ENCODE data around the gene C16orf95. TPM values are rescaled to one million over a fixed set of nuclear protein-coding genes. Genes with fewer than 3 reads are reported as not detected.
A peak's percentile ranks its signal among the peaks of the same experiment; 100 is the strongest.

The C16orf95 gene
- total RNA-seq, 1 experiment from 2014 or later: 22.8 TPM

- peak; percentile 54 for DNase-seq (ENCODE audit: low spot score)
Observed at GRCh38 chr16:87332150-87332549, 15.0 kb upstream of the C16orf95 start.

DNA sequence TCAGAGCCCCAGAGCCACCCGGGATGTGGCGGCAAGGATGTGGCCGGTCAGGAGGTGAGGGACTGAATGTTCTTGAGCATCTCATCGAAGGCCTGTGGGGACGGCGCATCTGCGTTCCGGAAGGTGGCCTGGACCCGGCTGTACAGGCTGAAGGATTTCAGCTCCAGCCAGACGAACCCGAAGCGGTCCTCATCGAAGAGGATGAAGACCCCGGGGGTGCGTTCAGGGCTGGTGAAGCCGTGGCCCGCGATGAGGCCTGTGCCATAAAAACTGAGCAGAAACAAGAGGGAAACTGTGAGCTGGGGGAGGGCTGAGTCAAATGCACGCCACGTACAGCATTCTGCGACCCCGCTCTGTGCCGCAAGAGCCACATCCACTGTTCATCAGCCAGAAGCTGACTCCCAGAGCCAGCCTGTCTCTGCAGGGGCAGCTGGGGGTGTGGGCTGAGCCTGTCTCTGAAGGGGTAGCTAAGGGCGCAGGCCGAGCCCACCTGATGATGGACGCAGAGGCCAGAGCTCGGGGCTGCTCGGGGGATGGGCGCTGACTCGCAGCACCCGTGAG lies 14.1 kb upstream of the C16orf95 start:
- DNase-seq (ENCODE audit: low spot score): no peak

DNA sequence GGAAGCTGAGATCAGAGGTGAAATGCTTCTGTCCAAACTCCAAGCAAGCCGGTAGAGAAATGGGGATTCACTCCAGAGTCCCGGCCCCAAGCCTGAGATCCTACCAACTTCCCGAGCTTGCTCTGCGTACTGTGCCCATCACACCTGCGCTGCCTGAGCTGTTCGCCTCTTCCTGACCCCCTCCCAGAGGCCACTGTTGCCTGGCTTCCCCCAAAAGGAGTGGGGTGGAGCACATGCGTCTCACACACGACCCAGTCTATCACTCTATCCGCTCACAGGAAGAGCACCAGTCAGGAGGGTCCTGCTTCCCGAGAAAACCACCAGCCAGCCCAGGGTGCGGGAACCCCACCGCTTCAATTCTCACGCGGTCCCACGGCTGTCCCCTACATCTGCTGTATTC lies 13.5 kb upstream of the C16orf95 start:
- no peak for DNase-seq (ENCODE audit: low spot score)

GRCh38 chr16:87330257-87330624 lies 13.0 kb upstream of the C16orf95 start:
- DNase-seq (ENCODE audit: low spot score): no peak

DNA sequence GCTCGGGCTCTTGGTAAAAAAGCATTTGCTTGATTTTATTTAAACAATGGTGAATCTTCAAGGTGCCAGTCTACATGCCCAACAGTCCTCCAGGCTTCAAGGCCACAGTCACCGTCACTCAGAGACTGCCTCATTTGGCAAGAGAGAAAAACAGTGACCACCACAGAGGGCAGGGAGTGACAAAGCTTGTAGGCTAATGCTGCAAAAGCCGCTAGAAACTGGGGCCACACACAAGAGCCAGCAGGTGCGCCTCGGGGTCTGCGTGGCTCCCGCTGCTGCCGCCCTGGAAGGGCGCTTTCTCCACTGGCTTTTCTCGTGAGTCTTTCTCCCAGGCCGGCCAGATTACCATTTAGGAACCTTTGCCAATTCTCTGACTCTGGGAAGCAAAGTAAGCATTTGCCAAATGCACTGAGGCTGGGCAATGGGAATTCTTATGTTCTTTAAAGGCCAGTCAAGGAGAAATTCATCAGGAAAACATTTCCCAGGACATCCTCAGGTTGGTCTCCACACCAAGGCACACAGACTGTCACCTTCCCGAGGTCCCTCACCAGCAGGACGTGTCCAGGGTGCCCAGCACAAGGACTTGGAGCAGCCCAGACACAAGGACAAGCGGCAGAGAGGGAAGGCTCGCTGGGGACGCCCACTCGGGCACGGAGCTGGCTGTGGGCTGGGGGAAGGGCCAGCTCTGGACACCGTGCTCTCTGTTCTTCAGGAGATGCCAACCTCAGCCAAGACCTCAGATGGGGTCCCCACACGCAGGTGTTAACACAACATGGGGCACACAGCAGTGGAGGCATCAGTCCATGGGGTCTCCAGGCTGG lies 12.5 kb upstream of the C16orf95 start:
- DNase-seq (ENCODE audit: low spot score): no peak

DNA sequence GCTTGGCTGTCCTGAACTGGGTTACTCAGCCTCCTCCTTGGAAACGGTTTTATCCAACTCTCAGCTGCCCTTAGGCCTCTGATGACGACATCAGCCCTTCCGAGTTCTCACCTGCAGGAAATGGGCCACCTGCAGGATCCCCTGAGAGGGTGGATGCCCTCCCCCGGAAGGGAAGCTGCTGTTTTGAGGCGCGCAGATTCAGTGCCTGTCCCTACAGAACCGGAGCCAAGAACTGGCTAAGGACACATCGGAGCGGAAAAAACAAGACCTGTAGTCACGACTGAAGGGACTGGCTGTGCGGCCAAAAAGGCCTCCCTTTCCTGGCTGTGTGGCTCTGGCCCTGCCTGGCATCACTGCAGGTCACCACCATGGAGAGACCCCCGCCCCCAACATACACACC lies 11.7 kb upstream of the C16orf95 start:
- DNase-seq (ENCODE audit: low spot score): no peak

DNA sequence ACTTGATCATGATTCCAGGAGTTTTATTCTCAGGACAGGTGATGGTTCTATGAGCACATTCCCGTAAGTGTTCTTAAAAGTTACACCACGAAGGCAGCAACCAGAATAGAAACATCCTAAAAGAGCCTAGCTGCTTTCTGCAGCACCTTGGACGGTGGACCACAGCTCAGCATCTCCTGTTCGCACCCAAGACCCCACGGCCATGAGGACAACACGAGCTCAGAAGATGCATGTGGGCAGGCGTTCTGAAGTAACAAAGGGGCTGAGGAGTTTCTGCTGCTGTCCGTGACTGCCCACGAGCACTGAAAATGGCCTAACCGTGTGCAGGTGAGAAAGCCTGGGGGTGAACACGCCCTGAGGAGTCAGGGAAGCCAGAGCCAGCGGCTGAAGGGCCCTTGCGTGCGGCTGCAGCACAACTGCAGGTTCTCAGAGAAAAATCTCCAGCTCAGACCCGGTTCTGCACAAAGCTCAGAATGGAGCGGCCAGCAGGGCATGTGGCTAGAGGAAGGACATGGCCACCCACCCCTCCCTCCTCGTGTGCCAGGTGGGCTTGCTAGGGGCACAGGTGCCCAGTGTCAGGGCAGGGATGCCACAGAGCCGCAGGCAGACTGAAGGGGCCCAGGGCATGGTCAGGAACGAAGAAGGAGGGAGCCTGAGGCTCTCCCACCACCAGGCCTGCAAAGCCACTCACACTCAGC lies 10.8 kb upstream of the C16orf95 start:
- no peak for DNase-seq (ENCODE audit: low spot score)

DNA sequence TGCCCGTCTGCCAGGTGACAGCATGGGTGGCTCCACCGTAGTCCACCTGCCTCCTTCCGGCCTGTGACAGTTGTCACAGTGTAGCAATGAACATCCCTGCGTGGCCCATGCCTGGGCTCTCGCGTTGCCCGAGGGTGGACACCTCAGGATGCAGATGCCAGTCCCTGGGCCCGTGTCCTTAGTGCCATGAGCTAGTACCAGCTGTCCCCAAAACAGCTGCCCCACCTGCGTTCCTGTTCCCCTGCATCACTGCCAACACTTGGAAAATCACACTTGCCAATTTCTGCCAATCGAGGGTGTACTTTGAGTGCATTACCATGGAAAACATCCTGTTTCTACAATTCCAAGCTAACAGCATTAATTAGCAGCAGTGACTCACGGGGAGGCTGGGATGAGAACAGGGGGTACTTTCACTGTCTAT lies 9.0 kb upstream of the C16orf95 start:
- no peak for DNase-seq (ENCODE audit: low spot score)

GRCh38 chr16:87325423-87325858 lies 8.2 kb upstream of the C16orf95 start:
- DNase-seq (ENCODE audit: low spot score): no peak

DNA sequence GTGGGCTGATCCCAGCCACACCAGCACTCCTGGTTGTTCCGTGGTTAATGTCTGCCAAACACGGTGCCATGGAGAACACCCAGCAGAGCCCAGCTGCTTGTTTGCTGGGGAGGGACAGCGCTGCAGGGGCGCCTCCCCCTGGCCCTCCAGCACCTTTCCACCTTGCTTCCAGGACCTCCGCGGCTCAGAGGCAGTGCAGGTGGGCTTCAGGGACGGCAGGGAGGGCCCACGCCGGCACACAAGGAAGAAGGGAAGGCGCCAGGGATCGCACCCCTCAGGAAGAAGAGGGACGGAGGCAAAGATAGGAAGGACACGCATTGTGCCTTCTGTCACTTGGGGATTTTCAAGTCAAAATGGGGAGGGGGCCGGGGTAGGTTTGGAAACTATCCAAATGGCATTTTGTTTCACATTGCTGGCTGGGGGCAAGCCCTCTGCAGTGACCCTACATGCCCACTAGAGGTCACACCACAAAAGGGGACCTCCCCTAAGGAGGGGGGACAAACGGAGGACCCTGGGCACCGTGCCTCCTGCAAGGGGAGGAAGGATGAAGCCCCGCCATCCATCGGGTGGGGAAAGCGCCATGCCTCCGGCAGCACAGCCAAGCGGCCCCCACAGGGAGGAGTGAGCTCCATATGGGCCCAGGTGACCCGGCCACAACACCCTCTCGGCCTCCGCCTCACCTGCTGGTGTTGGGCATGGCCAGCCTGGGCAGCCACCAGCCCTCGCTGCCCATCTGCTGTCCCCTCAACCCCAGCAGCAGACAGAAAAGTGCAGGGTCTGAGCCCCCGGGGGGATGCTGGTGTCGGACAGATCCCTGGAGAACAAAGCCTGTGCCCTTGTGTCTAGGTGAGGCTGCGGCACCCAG lies 7.5 kb upstream of the C16orf95 start:
- no peak for DNase-seq (ENCODE audit: low spot score)

- no peak for DNase-seq (ENCODE audit: low spot score)
Observed at GRCh38 chr16:87323727-87324410, 6.7 kb upstream of the C16orf95 start.

- no peak for DNase-seq (ENCODE audit: low spot score)
Observed at GRCh38 chr16:87322833-87323726, 5.9 kb upstream of the C16orf95 start.

DNA sequence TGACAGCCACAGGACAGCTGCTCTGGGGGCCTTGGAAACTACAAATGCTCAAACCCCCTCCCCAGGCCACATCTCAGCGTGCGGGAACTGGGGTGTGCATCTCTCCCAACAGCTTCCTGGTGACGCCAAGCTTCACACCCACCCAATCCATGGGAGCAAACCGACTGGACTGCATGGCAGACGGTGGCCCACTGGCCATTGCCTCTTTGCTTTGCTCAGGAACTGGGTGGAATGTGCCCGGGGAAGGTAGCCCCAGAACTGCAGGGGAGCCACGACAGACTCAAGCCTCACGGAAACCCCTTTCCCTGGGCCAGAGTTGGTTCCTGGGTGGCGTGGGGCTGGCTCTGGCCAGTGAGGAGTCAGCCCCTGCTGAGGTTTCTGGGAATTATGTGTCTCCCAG lies 5.2 kb upstream of the C16orf95 start:
- DNase-seq (ENCODE audit: low spot score): no peak

DNA sequence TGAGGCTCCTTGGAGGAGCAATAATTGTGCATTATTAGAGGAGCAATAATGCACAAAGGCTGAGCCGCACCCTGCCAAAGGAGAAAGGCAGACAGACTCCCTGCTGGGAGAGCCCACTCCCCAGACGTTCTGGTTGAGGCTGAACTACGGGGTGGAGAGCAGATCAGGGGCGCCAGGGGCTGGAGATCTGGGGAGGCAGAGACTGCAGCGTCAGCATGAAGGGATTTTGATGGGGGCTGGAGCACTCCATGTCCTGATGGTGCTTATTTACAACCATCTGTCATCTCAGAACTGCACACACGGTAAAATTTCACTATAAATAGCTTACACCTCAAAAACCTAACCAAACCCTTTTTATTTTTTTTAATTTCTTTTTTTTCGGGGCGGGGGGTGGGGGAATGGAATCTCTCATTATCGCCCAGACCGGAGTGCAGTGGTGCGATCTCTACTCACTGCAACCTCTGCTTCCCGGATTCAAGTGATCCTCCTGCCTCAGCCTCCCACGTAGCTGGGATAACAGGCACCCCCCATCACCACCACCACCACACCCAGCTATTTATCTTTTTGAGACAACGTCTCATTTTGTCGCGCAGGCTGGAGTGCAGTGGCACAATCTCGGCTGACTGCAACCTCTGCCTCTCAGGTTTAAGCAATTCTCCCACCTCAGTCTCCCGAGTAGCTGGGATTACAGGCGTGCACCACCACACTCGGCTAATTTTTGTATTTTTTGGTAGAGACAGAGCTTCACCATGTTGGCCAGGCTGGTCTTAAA lies 4.3 kb upstream of the C16orf95 start:
- no peak for DNase-seq (ENCODE audit: low spot score)

DNA sequence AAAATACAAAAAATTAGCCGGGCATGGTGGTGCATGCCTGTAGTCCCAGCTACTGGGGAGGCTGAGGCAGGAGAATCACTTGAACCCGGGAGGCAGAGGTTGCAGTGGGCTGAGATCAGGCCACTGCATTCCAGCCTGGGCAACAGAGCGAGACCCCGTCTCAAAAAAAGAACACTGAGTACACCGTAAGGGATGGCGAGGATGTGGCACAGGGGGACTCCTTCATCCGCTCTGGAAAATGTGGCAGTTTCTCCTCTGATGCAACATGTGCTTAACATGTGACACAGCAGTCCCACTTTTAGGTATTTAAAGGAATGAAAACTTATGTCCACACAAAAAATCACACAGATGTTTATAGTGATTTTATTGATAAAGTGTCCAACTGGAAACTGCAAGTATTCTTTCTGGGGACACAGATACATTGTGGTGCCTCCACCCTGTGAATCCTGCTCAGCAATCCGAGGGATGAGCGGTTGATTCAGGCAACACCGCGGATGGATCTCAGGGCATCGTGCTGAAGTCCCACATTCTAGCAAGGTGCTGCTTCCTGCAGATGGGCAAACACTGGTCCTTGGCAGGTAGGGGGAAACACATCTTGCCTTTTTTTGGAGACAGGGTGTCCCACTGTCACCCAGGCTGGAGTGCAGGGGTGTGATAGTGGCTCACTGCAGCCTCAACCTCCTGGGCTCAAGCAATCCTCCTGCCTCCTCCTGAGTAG lies 3.5 kb upstream of the C16orf95 start:
- DNase-seq (ENCODE audit: low spot score): no peak

DNA sequence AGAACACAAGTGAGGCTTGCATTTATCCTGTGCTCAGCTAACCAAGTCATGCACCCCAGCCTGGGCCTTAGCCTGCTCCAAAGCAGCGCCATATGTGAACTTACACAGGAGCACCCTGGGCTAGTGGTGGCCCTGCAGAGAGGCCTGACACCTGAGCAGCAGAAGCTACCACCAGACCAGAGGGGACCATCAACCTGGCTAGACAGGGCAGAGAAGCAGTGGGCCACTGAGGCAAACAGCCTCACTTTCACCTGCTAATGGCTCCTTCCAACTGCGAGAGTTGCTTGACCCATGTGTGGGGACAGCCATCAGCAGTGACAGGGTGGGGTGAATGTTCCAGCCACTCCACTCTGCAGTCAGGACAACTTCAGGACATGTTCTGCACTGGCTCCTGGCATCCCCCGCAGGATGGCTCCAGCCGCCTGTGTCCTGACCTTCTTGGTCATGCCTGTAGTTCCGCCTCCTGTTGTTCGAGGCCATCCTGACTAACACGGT lies 2.9 kb upstream of the C16orf95 start:
- DNase-seq (ENCODE audit: low spot score): no peak

- DNase-seq (ENCODE audit: low spot score): no peak
Observed at GRCh38 chr16:87319011-87319410, 1.8 kb upstream of the C16orf95 start.

DNA sequence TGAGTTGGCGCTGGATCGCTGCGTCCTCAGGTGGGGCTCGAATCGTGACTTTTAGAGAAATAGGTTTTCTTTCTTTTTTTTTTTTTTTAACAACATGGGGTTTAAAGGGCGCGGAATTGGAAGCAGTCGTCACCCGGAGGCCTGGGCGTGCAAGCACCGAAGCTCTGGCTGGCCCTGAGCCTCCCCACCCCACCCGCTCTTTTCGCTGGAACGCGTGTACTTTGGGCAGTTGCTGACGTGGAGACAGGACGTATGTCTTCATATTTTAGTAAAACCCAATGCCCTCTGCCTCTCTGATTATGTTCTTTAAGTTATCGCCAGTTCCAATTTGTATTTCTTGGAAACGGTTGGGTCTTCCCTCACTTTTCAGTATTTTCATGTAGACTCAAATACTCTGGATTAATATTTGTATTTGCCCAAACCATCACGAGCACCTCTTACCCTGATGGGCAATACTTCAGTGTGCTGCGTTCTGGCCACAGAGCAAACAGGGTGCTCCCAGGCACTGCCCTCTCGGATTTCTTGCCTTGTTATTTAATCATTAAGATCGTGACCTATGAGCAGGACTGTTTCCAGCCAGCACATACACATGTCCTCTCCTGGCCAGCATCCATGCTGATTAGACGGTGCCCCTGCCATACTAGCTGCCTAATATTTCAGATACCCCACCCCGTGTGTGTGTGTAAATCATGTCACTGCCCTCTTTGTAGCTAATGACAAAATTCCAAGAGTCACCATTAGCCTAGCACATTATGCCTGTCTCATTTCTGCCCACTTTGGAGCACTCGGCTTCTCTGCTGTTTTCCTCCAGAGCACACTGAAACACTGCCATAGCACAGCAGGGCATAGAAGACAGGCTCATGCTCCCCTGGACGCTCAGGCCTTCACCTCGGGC lies 805 bp upstream of the C16orf95 start:
- peak; percentile 33 for DNase-seq (ENCODE audit: low spot score)
